ENCODE measurements around the gene POGZ. TPM values are rescaled to one million over a fixed set of nuclear protein-coding genes. Genes with fewer than 3 reads are reported as not detected.

Gene POGZ
- total RNA-seq, 1 donor from 2014 or later, result 8.7 TPM

- peak in 1 of 2 donors; percentile 19 for DNase-seq (ENCODE audit: low read depth in 2 of 2)
Measured at GRCh38 chr1:151372058-151372934, 87.0 kb downstream of the POGZ start, which contains the start of gene SELENBP1. SELENBP1 (minus strand) TSS chr1:151372705; CDS start chr1:151372641, 64 bp downstream.

- peak in 1 of 2 donors; percentile 56 for DNase-seq (ENCODE audit: low read depth in 2 of 2)
Measured at GRCh38 chr1:151371370-151372057, 87.8 kb downstream of the POGZ start.

- no peak for DNase-seq (ENCODE audit: low read depth in 2 of 2)
Measured at GRCh38 chr1:151370211-151370911, 88.9 kb downstream of the POGZ start.

GRCh38 chr1:151369621-151370048 lies 89.7 kb downstream of the POGZ start:
- DNase-seq (ENCODE audit: low read depth in 2 of 2), result no peak

- DNase-seq (ENCODE audit: low read depth in 2 of 2), result no peak
Measured at GRCh38 chr1:151369302-151369610, 90.0 kb downstream of the POGZ start.

GRCh38 chr1:151368393-151369301 lies 90.6 kb downstream of the POGZ start:
- DNase-seq (ENCODE audit: low read depth in 2 of 2), result no peak

- DNase-seq (ENCODE audit: low read depth in 2 of 2), result no peak
Measured at GRCh38 chr1:151367658-151368392, 91.5 kb downstream of the POGZ start.

GRCh38 chr1:151364996-151365395 lies 94.3 kb downstream of the POGZ start:
- DNase-seq (ENCODE audit: low read depth in 2 of 2), result no peak

GRCh38 chr1:151362308-151363155 lies 96.8 kb downstream of the POGZ start:
- no peak for DNase-seq (ENCODE audit: low read depth in 2 of 2)

- no peak for DNase-seq (ENCODE audit: low read depth in 2 of 2)
Measured at GRCh38 chr1:151361883-151362282, 97.4 kb downstream of the POGZ start.

- DNase-seq (ENCODE audit: low read depth in 2 of 2), result no peak
Measured at GRCh38 chr1:151356696-151357095, 102.6 kb downstream of the POGZ start.

Other genes starting within 250 kb of the POGZ start
- gene PSMD4, start 204.8 kb downstream of the POGZ start, total RNA-seq, result 192 and 200 TPM in 2 replicates
- gene ZNF687, start 177.2 kb downstream of the POGZ start, total RNA-seq, result 5.8 and 9.7 TPM in 2 replicates
- 29.7 and 38.1 TPM in 2 replicates for gene PI4KB, start 132.1 kb downstream of the POGZ start, total RNA-seq
- gene RFX5, start 112.2 kb downstream of the POGZ start, total RNA-seq, result 40.7 and 48.7 TPM in 2 replicates
- 0.13 and 0.25 TPM in 2 replicates for gene SELENBP1, start 86.8 kb downstream of the POGZ start, total RNA-seq
- gene PSMB4, start 59.9 kb downstream of the POGZ start, total RNA-seq, result 435 and 447 TPM in 2 replicates
- 0.13 TPM in 2 replicates for gene CGN, start 51.9 kb upstream of the POGZ start, total RNA-seq
- 3.9 TPM in 2 replicates for gene TUFT1, start 80.8 kb upstream of the POGZ start, total RNA-seq
- gene SNX27, start 152.6 kb upstream of the POGZ start, total RNA-seq, result 12.6 and 12.8 TPM in 2 replicates

Data from dermis microvascular lymphatic vessel endothelial cell (primary cell).